Glutamatergic neuron (in vitro differentiated cells): ENCODE data around the gene PCGF6. TPM values are rescaled to one million over a fixed set of nuclear protein-coding genes. Genes with fewer than 3 reads are reported as not detected.
"Not testable (repeated sequence)": the region's sequence is repeated elsewhere in the genome, so short reads cannot be mapped to it uniquely, and the experiment has no call there.

Experiments
- DNase-seq: peaks from one replicate; pipeline ENCODE4 v3.0.0; 2022
- H3K27ac Mint-ChIP-seq: one replicate; pipeline ENCODE4 v1.8.0; 2020; ENCODE audit warnings: mild to moderate bottlenecking, mixed read lengths, inconsistent platforms; ENCODE audit not compliant: unreplicated experiment
- H3K27me3 Mint-ChIP-seq: one replicate; pipeline ENCODE4 v1.8.0; 2020; ENCODE audit warnings: mild to moderate bottlenecking, moderate library complexity, mixed read lengths, inconsistent platforms; ENCODE audit not compliant: unreplicated experiment
- H3K36me3 Mint-ChIP-seq: one replicate; pipeline ENCODE4 v1.8.0; 2020; ENCODE audit warnings: mild to moderate bottlenecking, mixed read lengths, inconsistent platforms; ENCODE audit not compliant: unreplicated experiment
- H3K4me1 Mint-ChIP-seq: one replicate; pipeline ENCODE4 v1.8.0; 2020; ENCODE audit warnings: mild to moderate bottlenecking, low read depth, mixed read lengths, inconsistent platforms; ENCODE audit not compliant: unreplicated experiment
- H3K4me3 Mint-ChIP-seq: one replicate; pipeline ENCODE4 v1.8.0; 2020; ENCODE audit warnings: mild to moderate bottlenecking, mixed read lengths, inconsistent platforms; ENCODE audit not compliant: unreplicated experiment
- H3K9me3 Mint-ChIP-seq: one replicate; pipeline ENCODE4 v1.8.0; 2020; ENCODE audit warnings: mild to moderate bottlenecking, moderate library complexity, mixed read lengths, inconsistent platforms; ENCODE audit not compliant: unreplicated experiment
- CTCF ChIP-seq: fragments of 200-600 bp; sonication (generic); IDR thresholded peaks from one replicate; pipeline ENCODE4 v1.5.0; 2021; ENCODE audit not compliant: partially characterized antibody, unreplicated experiment
- total RNA-seq: library from RNA; stranded (reverse); fragmentation: NEBNext Ultra II Directional; extraction: Animal tissue kit (Norgen Biotek cat#: 25700); gene quantifications from one replicate; pipeline ENCODE4 v1.2.1, GENCODE V29; 2021; ENCODE audit not compliant: unreplicated experiment

PCGF6 gene
- total RNA-seq, 1 donor from 2014 or later, result 7.4 TPM

- DNase-seq, result no peak
- Mint-ChIP-seq H3K4me1 (no peaks in the 10 kb centered on the region), H3K4me3 (no peak overlapping the region), H3K27ac (no peak overlapping the region), H3K27me3 (peaks cover 2% of the 10 kb centered on the region), H3K9me3 (peaks cover 6% of the 10 kb centered on the region), H3K36me3 (peaks cover 26% of the 10 kb centered on the region)
- TF ChIP-seq CTCF, result no peak
Measured at GRCh38 chr10:103259989-103260388, 91.0 kb downstream of the PCGF6 start.

- not testable (repeated sequence) for H3K4me3 Mint-ChIP-seq, H3K27me3 Mint-ChIP-seq, H3K27ac Mint-ChIP-seq, H3K4me1 Mint-ChIP-seq, DNase-seq, H3K9me3 Mint-ChIP-seq
- H3K36me3 Mint-ChIP-seq, result peaks cover 26% of the 10 kb centered on the region
Measured at GRCh38 chr10:103258928-103259327, 92.0 kb downstream of the PCGF6 start.

DNA sequence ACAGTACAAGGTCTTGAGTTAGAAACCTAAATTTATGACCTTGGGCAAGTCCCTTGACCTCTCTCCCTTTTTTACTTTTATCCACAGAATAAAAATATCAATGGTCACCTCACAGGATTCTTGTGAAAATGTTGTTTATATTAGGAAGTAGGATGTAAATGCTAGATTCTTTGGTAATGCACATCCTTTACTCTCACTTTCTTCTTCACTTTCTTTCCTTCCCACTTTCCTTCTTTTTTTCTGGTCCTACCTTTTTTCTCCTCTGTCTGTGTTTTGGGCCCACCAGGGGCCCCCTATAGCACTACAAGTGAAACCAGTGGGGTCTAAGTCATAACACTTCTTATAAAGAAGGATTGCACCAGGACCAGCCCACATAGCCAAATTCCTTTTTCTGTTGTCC, 93.1 kb downstream of the PCGF6 start:
- no peak for TF ChIP-seq CTCF
- peaks cover 6% of the 10 kb centered on the region for H3K9me3 Mint-ChIP-seq
- peaks cover 2% of the 10 kb centered on the region for H3K27me3 Mint-ChIP-seq
- H3K27ac Mint-ChIP-seq, result no peak overlapping the region
- no peaks in the 10 kb centered on the region for H3K4me1 Mint-ChIP-seq
- no peak overlapping the region for H3K4me3 Mint-ChIP-seq
- no peak for DNase-seq
- H3K36me3 Mint-ChIP-seq, result peaks cover 26% of the 10 kb centered on the region

DNA sequence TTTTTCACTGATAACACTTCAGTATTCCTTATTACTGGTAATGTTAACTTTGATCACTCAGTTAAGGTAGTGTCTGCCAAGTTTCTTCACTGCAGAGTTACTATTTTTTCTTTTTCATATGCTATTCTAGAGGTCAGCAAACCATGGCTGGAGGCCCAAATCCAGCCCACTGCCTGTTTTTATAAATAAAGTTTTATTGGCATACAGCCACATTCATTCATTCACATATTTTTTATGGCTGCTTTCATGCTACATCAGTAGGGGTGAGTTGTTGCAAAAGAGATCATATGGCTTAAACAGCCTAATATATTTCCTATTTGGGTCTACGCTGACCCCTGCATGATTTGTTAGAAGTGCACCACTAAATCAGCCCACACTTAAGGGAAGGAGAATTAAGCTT, 94.3 kb downstream of the PCGF6 start:
- TF ChIP-seq CTCF, result no peak
- H3K4me3 Mint-ChIP-seq, result no peak overlapping the region
- no peak for DNase-seq
- peaks cover 6% of the 10 kb centered on the region for H3K9me3 Mint-ChIP-seq
- peaks cover 21% of the 10 kb centered on the region for H3K36me3 Mint-ChIP-seq
- H3K27me3 Mint-ChIP-seq, result peaks cover 2% of the 10 kb centered on the region
- no peaks in the 10 kb centered on the region for H3K4me1 Mint-ChIP-seq
- no peak overlapping the region for H3K27ac Mint-ChIP-seq

DNA sequence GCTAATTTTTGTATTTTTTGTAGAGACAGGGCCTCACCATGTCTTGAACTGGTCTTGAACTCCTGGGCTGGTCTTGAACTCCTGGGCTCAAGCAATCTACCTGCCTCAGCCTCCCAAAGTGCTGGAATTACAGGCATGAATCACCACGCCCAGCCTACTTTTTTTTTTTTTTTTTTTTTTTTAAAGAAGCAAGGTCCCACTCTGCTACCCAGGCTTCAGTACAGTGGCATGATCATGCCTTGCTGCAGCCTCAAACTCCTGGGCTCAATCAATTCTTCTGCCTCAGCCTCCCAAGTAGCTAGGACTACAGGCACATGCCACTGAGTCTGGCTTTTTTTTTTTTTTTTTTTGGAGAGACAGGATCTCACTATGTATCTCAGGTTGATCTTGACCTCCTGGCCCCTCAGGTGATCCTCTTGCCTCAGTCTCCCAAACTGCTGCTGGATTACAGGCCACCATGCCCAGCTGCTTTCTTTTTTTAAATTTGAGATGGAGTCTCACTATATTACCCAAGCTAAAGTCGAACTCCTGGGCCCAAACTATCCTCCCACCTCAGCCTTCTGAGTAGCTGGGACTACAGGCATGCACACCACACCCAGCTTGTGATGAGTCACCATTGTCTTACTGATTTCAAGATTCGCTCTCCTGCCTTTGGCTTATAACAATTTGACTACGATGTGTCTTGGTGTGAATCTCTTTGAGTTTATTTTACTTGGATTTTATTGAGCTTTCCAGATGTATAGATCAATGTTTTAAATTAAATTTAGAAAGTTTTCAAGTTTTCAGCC, 96.2 kb downstream of the PCGF6 start:
- H3K4me1 Mint-ChIP-seq, result no peaks in the 10 kb centered on the region
- no peak overlapping the region for H3K4me3 Mint-ChIP-seq
- H3K27me3 Mint-ChIP-seq, result peaks cover 8% of the 10 kb centered on the region
- H3K9me3 Mint-ChIP-seq, result peaks cover 6% of the 10 kb centered on the region
- peaks cover 8% of the 10 kb centered on the region for H3K36me3 Mint-ChIP-seq
- no peak for TF ChIP-seq CTCF
- no peak for DNase-seq
- no peak overlapping the region for H3K27ac Mint-ChIP-seq
